Heart right ventricle (tissue), 16 donors: Measurements from ENCODE around the gene EEF1AKMT4. TPM values are rescaled to one million over a fixed set of nuclear protein-coding genes. Genes with fewer than 3 reads are reported as not detected.

Experiments used
- ATAC-seq, 8 donors: fragments of 200-7000 bp; cut with Tn5 transposase; one replicate each; pipeline ENCODE4 v1.9.1; 2020; ENCODE audit warnings: mild to moderate bottlenecking in 8 of 8, moderate library complexity in 8 of 8, moderate number of reproducible peaks in 1 of 8
- DNase-seq, 2 donors: peaks; one replicate each; pipeline ENCODE4 v3.0.0-alpha.2; 2020
- H3K27ac ChIP-seq, 10 donors: fragments of 200-600 bp; sonication (generic) in 2 of 10; one replicate each; pipeline versions ENCODE4 v1.5.0 to v1.8.0; 2020 to 2022; ENCODE audit warnings: mild to moderate bottlenecking in 3 of 10
- H3K27me3 ChIP-seq, 7 donors: fragments of 200-600 bp; one replicate each; pipeline ENCODE4 v1.8.0; 2021 to 2022; ENCODE audit warnings: mild to moderate bottlenecking in 2 of 7
- H3K36me3 ChIP-seq, 9 donors: fragments of 200-600 bp; sonication (generic) in 1 of 9; one replicate each; pipeline versions ENCODE4 v1.5.0 to v1.8.0; 2020 to 2022; ENCODE audit warnings: mild to moderate bottlenecking in 2 of 9
- H3K4me1 ChIP-seq, 9 donors: fragments of 200-600 bp; sonication (generic) in 1 of 9; one replicate each; pipeline versions ENCODE4 v1.5.0 to v1.8.0; 2020 to 2022; ENCODE audit warnings: mild to moderate bottlenecking in 4 of 9
- H3K4me3 ChIP-seq, 10 donors: fragments of 200-600 bp; sonication (generic) in 2 of 10; one replicate each; pipeline versions ENCODE4 v1.5.0 to v1.8.0; 2020 to 2022; ENCODE audit warnings: mild to moderate bottlenecking in 7 of 10, moderate library complexity in 2 of 10
- H3K9me3 ChIP-seq, 11 donors: fragments of 200-600 bp in 10 of 11; sonication (generic) in 2 of 11; one replicate each; pipeline versions ENCODE4 v1.5.0 to v1.8.0; 2013 to 2022; ENCODE audit warnings: mild to moderate bottlenecking in 2 of 11, control low read depth in 1 of 11, moderate library complexity in 1 of 11
- WGBS, 2 donors: extraction: QIAGEN DNeasy Blood & Tissue Kit; methylation state at CpG; one replicate each; pipeline ENCODE4 v1.1.7; 2013; ENCODE audit warnings: inconsistent platforms in 1 of 2; 5-methylcytosine and 5-hydroxymethylcytosine counted together
- intact Hi-C, 10 donors: fragments of 100-400 bp; cut with DNase I; formaldehyde crosslinking; loops; one replicate each; pipeline versions ENCODE4 v1.11.1 to v1.14.2; 2022
- polyA plus RNA-seq, 2 donors: library from polyadenylated mRNA; stranded (reverse); fragments of 200-250 nt; gene quantifications; one replicate each; pipeline ENCODE4 v1.2.3, GENCODE V29; 2013
- total RNA-seq, 10 donors: library from RNA; stranded (reverse); fragmentation: NEBNext Ultra II Directional in 3 of 10; extraction: Animal tissue kit (Norgen Biotek cat#: 25700) in 3 of 10; gene quantifications; one replicate each; pipeline versions ENCODE4 v1.2.1 to v1.2.4, GENCODE V29; 2021 to 2023
- TF ChIP-seq, protein P1 (sequence below), 9 donors: fragments of 200-600 bp; sonication (generic) in 2 of 9; IDR thresholded peaks; one replicate each; pipeline versions ENCODE4 v1.5.0 to v1.8.0; 2021 to 2022; ENCODE audit warnings: antibody characterized with exemption in 9 of 9, mild to moderate bottlenecking in 5 of 9, moderate library complexity in 1 of 9
- donor health status: Arrhythmogenic right ventricular cardiomyopathy.
- donor health status: ischemic (EF 13 %, LVEDD 7.1; RV severe dilation, severe dysfunction).
- donor health status: healthy with polysubstance abuse.
- donor health status: DM: no; HTN: yes; CAD: no.
- donor health status: DM: no; HTN: no; CAD: no.
- donor health status: ischemic (EF 25% LVEDD 6.9; RV normal size, moderate dysfunction).
- donor health status: ischemic (EF 25% LVEDD 5.7; RV mildly dilated, moderate dysfunction).
- donor health status: healthy.
- donor health status: DM: yes; HTN: yes; CAD: no.
- donor health status: Ischemic cardiomyopathy.
- donor health status: ischemic (EF 35%, LVEDD 5.7; RV mildly dilated, moderate dysfunction).
- donor health status: nonischemic (EF 11% LVEDD 7.7; RV severe dilation, severe dysfunction).
- donor health status: DM: yes; HTN: yes; CAD: no.
- donor health status: PGD.
- donor health status: ischemic (EF 29% LVEDD 5.4; RV normal size, mild dysfunction).
- donor health status: nonischemic (EF 23%, LVEDD 6.1; RV moderate dilation, normal function).

EEF1AKMT4 gene
- total and polyA plus RNA-seq, 12 donors: 0.49 to 19.4 (median 1.1) TPM

GRCh38 chr3:184284696-184285095 is 35.2 kb downstream of the EEF1AKMT4 start:
- Histone ChIP-seq H3K9me3 (no peaks in the 10 kb centered on the region), H3K4me3 (no peak overlapping the region), H3K36me3 (no peaks in the 10 kb centered on the region), H3K27me3 (peaks cover 0 to 23% (median 6%) of the 10 kb centered on the region in 7 donors), H3K27ac (no peak overlapping the region), H3K4me1 (peaks cover 0 to 8% (median 0%) of the 10 kb centered on the region in 9 donors)
- 20 to 27% methylated on average over 4 of the region's 4 CpGs for WGBS, 2 donors
- TF ChIP-seq, protein P1, sequence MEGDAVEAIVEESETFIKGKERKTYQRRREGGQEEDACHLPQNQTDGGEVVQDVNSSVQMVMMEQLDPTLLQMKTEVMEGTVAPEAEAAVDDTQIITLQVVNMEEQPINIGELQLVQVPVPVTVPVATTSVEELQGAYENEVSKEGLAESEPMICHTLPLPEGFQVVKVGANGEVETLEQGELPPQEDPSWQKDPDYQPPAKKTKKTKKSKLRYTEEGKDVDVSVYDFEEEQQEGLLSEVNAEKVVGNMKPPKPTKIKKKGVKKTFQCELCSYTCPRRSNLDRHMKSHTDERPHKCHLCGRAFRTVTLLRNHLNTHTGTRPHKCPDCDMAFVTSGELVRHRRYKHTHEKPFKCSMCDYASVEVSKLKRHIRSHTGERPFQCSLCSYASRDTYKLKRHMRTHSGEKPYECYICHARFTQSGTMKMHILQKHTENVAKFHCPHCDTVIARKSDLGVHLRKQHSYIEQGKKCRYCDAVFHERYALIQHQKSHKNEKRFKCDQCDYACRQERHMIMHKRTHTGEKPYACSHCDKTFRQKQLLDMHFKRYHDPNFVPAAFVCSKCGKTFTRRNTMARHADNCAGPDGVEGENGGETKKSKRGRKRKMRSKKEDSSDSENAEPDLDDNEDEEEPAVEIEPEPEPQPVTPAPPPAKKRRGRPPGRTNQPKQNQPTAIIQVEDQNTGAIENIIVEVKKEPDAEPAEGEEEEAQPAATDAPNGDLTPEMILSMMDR (IDR thresholded peaks at IDR 0.05): peak in 6 of 9 donors; percentile 29 to 56 (median 44)
- ATAC-seq (peak; percentile 75 to 87 (median 82)), DNase-seq (peak in 1 of 2 donors; percentile 70)
- intact Hi-C loops: loop anchor here in 5 of 10 donors (5.0 to 10.0 kb wide), 2 partner anchors 387 to 390 kb away; no protein-coding TSS in a partner anchor

DNA sequence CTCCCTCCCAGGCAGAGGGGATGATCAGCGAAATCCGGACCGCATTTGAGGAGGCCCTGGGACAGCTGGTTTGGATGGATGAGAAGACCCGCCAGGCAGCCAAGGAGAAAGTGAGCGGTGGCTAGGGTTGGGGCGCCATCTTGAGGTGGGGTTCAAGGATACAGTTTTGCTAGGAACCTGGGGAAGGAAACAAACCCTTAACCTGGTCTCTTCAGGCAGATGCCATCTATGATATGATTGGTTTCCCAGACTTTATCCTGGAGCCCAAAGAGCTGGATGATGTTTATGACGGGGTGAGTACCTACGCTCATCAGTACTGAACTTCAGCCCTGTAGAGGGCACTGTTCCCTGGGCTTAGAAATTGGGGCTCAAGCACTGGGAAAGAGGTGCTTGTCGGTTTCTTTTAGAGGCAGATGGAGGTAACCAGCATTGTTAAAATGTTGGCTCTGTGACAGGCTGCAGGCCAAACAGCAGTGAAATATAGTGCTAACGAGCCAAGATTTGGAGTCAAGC is 40.0 kb downstream of the EEF1AKMT4 start:
- intact Hi-C loops: loop anchor here in 5 of 10 donors (5.0 to 10.0 kb wide), 2 partner anchors 392 to 395 kb away; no protein-coding TSS in a partner anchor
- DNase-seq: peak; percentile 34 to 35
- TF ChIP-seq, protein P1 (IDR thresholded peaks at IDR 0.05): peak in 8 of 9 donors; percentile 26 to 72 (median 59)
- Histone ChIP-seq H3K27ac (no peak overlapping the region), H3K36me3 (no peaks in the 10 kb centered on the region), H3K27me3 (peaks cover 0 to 23% (median 6%) of the 10 kb centered on the region in 7 donors), H3K4me3 (no peak overlapping the region), H3K4me1 (peaks cover 0 to 7% (median 0%) of the 10 kb centered on the region in 9 donors), H3K9me3 (no peaks in the 10 kb centered on the region)
- WGBS, 2 donors: 8 to 11% methylated on average over 10 of the region's 10 CpGs
- ATAC-seq: peak in 4 of 8 donors; percentile 27 to 61 (median 42)

GRCh38 chr3:184290331-184290730 is 40.9 kb downstream of the EEF1AKMT4 start:
- Histone ChIP-seq H3K4me3 (no peak overlapping the region), H3K36me3 (no peaks in the 10 kb centered on the region), H3K27me3 (peaks cover 0 to 23% (median 6%) of the 10 kb centered on the region in 7 donors), H3K27ac (no peak overlapping the region), H3K9me3 (no peaks in the 10 kb centered on the region), H3K4me1 (no peaks in the 10 kb centered on the region)
- TF ChIP-seq, protein P1 (IDR thresholded peaks at IDR 0.05): no peak
- DNase-seq (no peak), ATAC-seq (no peak)
- intact Hi-C loops: loop anchor here in 1 of 10 donors (10.0 kb wide), 1 partner anchor 396 kb away; no protein-coding TSS in a partner anchor
- WGBS, 2 donors: 77 to 87% methylated on average over 10 of the region's 10 CpGs

DNA sequence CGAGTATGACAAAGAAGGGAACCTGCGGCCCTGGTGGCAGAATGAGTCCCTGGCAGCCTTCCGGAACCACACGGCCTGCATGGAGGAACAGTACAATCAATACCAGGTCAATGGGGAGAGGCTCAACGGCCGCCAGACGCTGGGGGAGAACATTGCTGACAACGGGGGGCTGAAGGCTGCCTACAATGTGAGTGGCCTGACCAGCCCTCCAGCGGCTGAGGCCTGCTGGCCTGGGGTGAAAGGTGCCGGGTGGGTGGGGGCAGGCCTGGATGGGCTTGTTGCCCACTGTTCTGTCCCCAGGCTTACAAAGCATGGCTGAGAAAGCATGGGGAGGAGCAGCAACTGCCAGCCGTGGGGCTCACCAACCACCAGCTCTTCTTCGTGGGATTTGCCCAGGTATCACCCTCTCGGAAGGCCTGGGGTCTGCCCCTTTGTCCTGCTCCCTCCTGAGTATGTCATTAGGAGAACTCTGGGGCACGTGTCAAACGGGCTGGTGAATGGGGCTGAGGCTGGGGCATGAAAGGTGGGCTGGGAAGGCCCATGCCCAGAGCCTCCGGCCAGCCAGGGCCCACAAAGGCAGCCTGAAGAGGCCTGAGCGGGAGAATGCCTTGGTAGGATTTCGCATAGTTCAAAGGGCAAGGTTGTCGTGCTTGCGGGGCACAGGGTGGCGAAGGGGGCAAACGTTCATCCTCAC is 41.7 kb downstream of the EEF1AKMT4 start:
- H3K4me3 ChIP-seq: no peak overlapping the region
- no peak overlapping the region for H3K27ac ChIP-seq
- intact Hi-C loops: loop anchor here in 1 of 10 donors (10.0 kb wide), 1 partner anchor 396 kb away; no protein-coding TSS in a partner anchor
- no peak for DNase-seq
- TF ChIP-seq, protein P1 (IDR thresholded peaks at IDR 0.05): no peak
- H3K36me3 ChIP-seq: no peaks in the 10 kb centered on the region
- no peaks in the 10 kb centered on the region for H3K4me1 ChIP-seq
- WGBS, 2 donors: 88 to 89% methylated on average over 22 of the region's 22 CpGs
- no peaks in the 10 kb centered on the region for H3K9me3 ChIP-seq
- peaks cover 0 to 23% (median 6%) of the 10 kb centered on the region in 7 donors for H3K27me3 ChIP-seq
- peak in 1 of 8 donors; percentile 23 for ATAC-seq
